ENCODE results near the gene GPR33. TPM values are rescaled to one million over a fixed set of nuclear protein-coding genes. Genes with fewer than 3 reads are reported as not detected.

GPR33 gene
- total RNA-seq, 1 experiment from 2014 or later, result not detected

- TF ChIP-seq CTCF (IDR thresholded peaks at IDR 0.05; ENCODE audit: unreplicated experiment), result no peak
- Mint-ChIP-seq H3K4me1 (ENCODE audit: insufficient read depth, unreplicated experiment) (no peaks in the 10 kb centered on the region), H3K36me3 (ENCODE audit: insufficient read depth, unreplicated experiment) (no peaks in the 10 kb centered on the region), H3K27ac (ENCODE audit: low read depth, unreplicated experiment) (no peak overlapping the region), H3K4me3 (ENCODE audit: unreplicated experiment) (no peak overlapping the region), H3K9me3 (ENCODE audit: unreplicated experiment) (no peaks in the 10 kb centered on the region), H3K27me3 (ENCODE audit: insufficient read depth, unreplicated experiment) (no peaks in the 10 kb centered on the region)
- POLR2A ChIA-PET, result no interaction called here
- DNase-seq (ENCODE audit: unreplicated experiment), result no peak
- CTCF ChIA-PET, result no interaction called here
- no TSS peak for BruUV-seq (replicated peaks)
- intact Hi-C loops (cut with micrococcal nuclease), result no loop called here
These were observed 1.9 kb upstream of the GPR33 start for GRCh38 chr14:31489691-31490090.

- intact Hi-C loops (cut with micrococcal nuclease), result no loop called here
- ChIA-PET CTCF (interaction anchor here (0.6 kb wide), 1 partner anchor 22 kb away, joined by 3 read pairs; no protein-coding TSS in a partner anchor), POLR2A (no interaction called here)
- TF ChIP-seq CTCF (IDR thresholded peaks at IDR 0.05; ENCODE audit: unreplicated experiment), result no peak
- H3K36me3 Mint-ChIP-seq (ENCODE audit: insufficient read depth, unreplicated experiment), result no peaks in the 10 kb centered on the region
- DNase-seq (ENCODE audit: unreplicated experiment), result no peak
- H3K4me1 Mint-ChIP-seq (ENCODE audit: insufficient read depth, unreplicated experiment), result no peaks in the 10 kb centered on the region
- no TSS peak for BruUV-seq (replicated peaks)
- H3K9me3 Mint-ChIP-seq (ENCODE audit: unreplicated experiment), result no peaks in the 10 kb centered on the region
- no peaks in the 10 kb centered on the region for H3K27me3 Mint-ChIP-seq (ENCODE audit: insufficient read depth, unreplicated experiment)
- H3K4me3 Mint-ChIP-seq (ENCODE audit: unreplicated experiment), result no peak overlapping the region
- H3K27ac Mint-ChIP-seq (ENCODE audit: low read depth, unreplicated experiment), result no peak overlapping the region
These were observed 1.1 kb downstream of the GPR33 start for GRCh38 chr14:31486764-31487163.

DNA sequence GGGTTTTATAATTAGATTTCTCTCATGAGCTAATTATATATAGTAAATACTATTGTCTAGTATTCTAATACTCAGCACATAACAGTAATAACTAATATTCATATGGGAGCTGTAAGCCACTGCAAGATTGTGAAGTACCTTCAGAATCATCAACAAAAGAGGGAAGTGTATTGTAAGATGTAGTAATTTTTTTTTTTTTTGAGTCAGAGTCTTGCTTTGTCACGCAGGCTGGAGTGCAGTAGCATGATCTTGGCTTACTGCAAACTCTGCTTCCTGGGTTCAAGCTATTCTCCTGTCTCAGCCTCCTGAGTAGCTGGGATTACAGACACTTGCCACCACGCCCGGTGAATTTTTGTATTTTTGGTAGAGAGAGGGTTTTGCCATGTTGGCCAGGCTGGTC lies 3.1 kb downstream of the GPR33 start:
- DNase-seq (ENCODE audit: unreplicated experiment), result no peak
- Mint-ChIP-seq H3K4me1 (ENCODE audit: insufficient read depth, unreplicated experiment) (no peaks in the 10 kb centered on the region), H3K27ac (ENCODE audit: low read depth, unreplicated experiment) (no peak overlapping the region), H3K4me3 (ENCODE audit: unreplicated experiment) (no peak overlapping the region), H3K36me3 (ENCODE audit: insufficient read depth, unreplicated experiment) (no peaks in the 10 kb centered on the region), H3K27me3 (ENCODE audit: insufficient read depth, unreplicated experiment) (no peaks in the 10 kb centered on the region), H3K9me3 (ENCODE audit: unreplicated experiment) (no peaks in the 10 kb centered on the region)
- no peak for TF ChIP-seq CTCF (IDR thresholded peaks at IDR 0.05; ENCODE audit: unreplicated experiment)
- ChIA-PET POLR2A (no interaction called here), CTCF (interaction anchor here (0.7 kb wide), 1 partner anchor 339 kb away, joined by 4 read pairs; no protein-coding TSS in a partner anchor)
- intact Hi-C loops (cut with micrococcal nuclease), result no loop called here
- no TSS peak for BruUV-seq (replicated peaks)

- no peaks in the 10 kb centered on the region for H3K4me1 Mint-ChIP-seq (ENCODE audit: insufficient read depth, unreplicated experiment)
- H3K4me3 Mint-ChIP-seq (ENCODE audit: unreplicated experiment), result no peak overlapping the region
- intact Hi-C loops (cut with micrococcal nuclease), result no loop called here
These were observed 7.7 kb downstream of the GPR33 start for GRCh38 chr14:31480156-31480555.

More at GRCh38 chr14:31480156-31480555, 7.7 kb downstream of the GPR33 start:
- H3K27me3 Mint-ChIP-seq (ENCODE audit: insufficient read depth, unreplicated experiment), result no peaks in the 10 kb centered on the region
- no peak for DNase-seq (ENCODE audit: unreplicated experiment)
- POLR2A ChIA-PET, result no interaction called here
- CTCF ChIA-PET, result no interaction called here
- no peaks in the 10 kb centered on the region for H3K9me3 Mint-ChIP-seq (ENCODE audit: unreplicated experiment)
- BruUV-seq (replicated peaks), result no TSS peak
- no peaks in the 10 kb centered on the region for H3K36me3 Mint-ChIP-seq (ENCODE audit: insufficient read depth, unreplicated experiment)
- no peak overlapping the region for H3K27ac Mint-ChIP-seq (ENCODE audit: low read depth, unreplicated experiment)
- no peak for TF ChIP-seq CTCF (IDR thresholded peaks at IDR 0.05; ENCODE audit: unreplicated experiment)

All from MCF 10A (cell line).